GM21576 (cell line): ENCODE results near the gene MARCKSL1.
"Not testable (repeated sequence)": the region's sequence is repeated elsewhere in the genome, so short reads cannot be mapped to it uniquely, and the experiment has no call there.

ENCODE experiments used
- ATAC-seq: cut with Tn5 transposase; IDR thresholded peaks from one replicate; pipeline ENCODE4 v1.9.1; 2021; ENCODE audit warnings: mild to moderate bottlenecking, moderate library complexity; ENCODE audit not compliant: unreplicated experiment

The MARCKSL1 gene

GRCh38 chr1:32334274-32334861 is 1.7 kb downstream of the MARCKSL1 start:
- no peak for ATAC-seq

- no peak for ATAC-seq
These were observed 2.6 kb downstream of the MARCKSL1 start for GRCh38 chr1:32333251-32333963.

GRCh38 chr1:32332290-32333079 is 3.5 kb downstream of the MARCKSL1 start:
- ATAC-seq: no peak

- no peak for ATAC-seq
These were observed 4.5 kb downstream of the MARCKSL1 start for GRCh38 chr1:32331549-32331948.

GRCh38 chr1:32330558-32331151 is 5.4 kb downstream of the MARCKSL1 start:
- no peak for ATAC-seq

GRCh38 chr1:32329931-32330466 is 6.0 kb downstream of the MARCKSL1 start:
- ATAC-seq: no peak

GRCh38 chr1:32327204-32327603 is 8.8 kb downstream of the MARCKSL1 start:
- no peak for ATAC-seq

GRCh38 chr1:32321712-32322291 is 14.2 kb downstream of the MARCKSL1 start:
- no peak for ATAC-seq

GRCh38 chr1:32318127-32318869 is 17.7 kb downstream of the MARCKSL1 start:
- ATAC-seq: no peak

GRCh38 chr1:32316903-32317277 is 19.1 kb downstream of the MARCKSL1 start:
- ATAC-seq: no peak

GRCh38 chr1:32311709-32312393 is 24.2 kb downstream of the MARCKSL1 start:
- ATAC-seq: no peak

GRCh38 chr1:32309960-32310359 is 26.1 kb downstream of the MARCKSL1 start:
- ATAC-seq: no peak

- no peak for ATAC-seq
These were observed 28.7 kb downstream of the MARCKSL1 start for GRCh38 chr1:32307324-32307723.

GRCh38 chr1:32305310-32305709 is 30.7 kb downstream of the MARCKSL1 start:
- no peak for ATAC-seq

GRCh38 chr1:32303997-32304622 is 31.9 kb downstream of the MARCKSL1 start:
- no peak for ATAC-seq

GRCh38 chr1:32303358-32303757 is 32.7 kb downstream of the MARCKSL1 start:
- no peak for ATAC-seq

GRCh38 chr1:32299327-32299726 is 36.7 kb downstream of the MARCKSL1 start:
- ATAC-seq: no peak

GRCh38 chr1:32298211-32298610 is 37.8 kb downstream of the MARCKSL1 start:
- not testable (repeated sequence) for ATAC-seq
